Left renal pelvis (tissue), 4 donors: ENCODE measurements around the gene GRIK2. TPM values are rescaled to one million over a fixed set of nuclear protein-coding genes. Genes with fewer than 3 reads are reported as not detected.

Experiments
- DNase-seq, 4 donors: peaks; one replicate each; pipeline ENCODE4 v3.0.0-alpha.2; 2013; ENCODE audit warnings: low read depth in 4 of 4, low spot score in 3 of 4
- polyA plus RNA-seq, 4 donors: library from polyadenylated mRNA; unstranded; fragments of 120-200 nt; gene quantifications; one replicate each; pipeline ENCODE4 v1.2.1, GENCODE V29; 2013; ENCODE audit not compliant: insufficient read length in 4 of 4

Gene GRIK2
- polyA plus RNA-seq, 4 donors, result 1.3 to 18.0 (median 14.9) TPM

- no peak for DNase-seq
Measured at GRCh38 chr6:101840100-101840499, 446.6 kb downstream of the GRIK2 start.

GRCh38 chr6:101845172-101845571, 451.7 kb downstream of the GRIK2 start:
- DNase-seq, result no peak

- DNase-seq, result no peak
Measured at GRCh38 chr6:101845621-101846020, 452.1 kb downstream of the GRIK2 start.

GRCh38 chr6:101847690-101848089, 454.2 kb downstream of the GRIK2 start:
- DNase-seq, result no peak

GRCh38 chr6:101851911-101852310, 458.4 kb downstream of the GRIK2 start:
- DNase-seq, result no peak

GRCh38 chr6:101853231-101854085, 459.9 kb downstream of the GRIK2 start:
- DNase-seq, result no peak

GRCh38 chr6:101876431-101876830, 482.9 kb downstream of the GRIK2 start:
- DNase-seq, result no peak

- DNase-seq, result no peak
Measured at GRCh38 chr6:101878554-101879276, 485.2 kb downstream of the GRIK2 start.

- DNase-seq, result no peak
Measured at GRCh38 chr6:101879782-101880181, 486.3 kb downstream of the GRIK2 start.

- no peak for DNase-seq
Measured at GRCh38 chr6:101883505-101883904, 490.0 kb downstream of the GRIK2 start.

- DNase-seq, result no peak
Measured at GRCh38 chr6:101887532-101887931, 494.0 kb downstream of the GRIK2 start.

- no peak for DNase-seq
Measured at GRCh38 chr6:101907356-101908217, 514.1 kb downstream of the GRIK2 start.

- DNase-seq, result no peak
Measured at GRCh38 chr6:101909366-101909765, 515.9 kb downstream of the GRIK2 start.

GRCh38 chr6:101912311-101912710, 518.8 kb downstream of the GRIK2 start:
- no peak for DNase-seq

GRCh38 chr6:101918471-101918870, 525.0 kb downstream of the GRIK2 start:
- no peak for DNase-seq

GRCh38 chr6:101921829-101922450, 528.4 kb downstream of the GRIK2 start:
- no peak for DNase-seq

- no peak for DNase-seq
Measured at GRCh38 chr6:101926149-101926925, 532.8 kb downstream of the GRIK2 start.

GRCh38 chr6:101931766-101932165, 538.3 kb downstream of the GRIK2 start:
- DNase-seq, result no peak

- DNase-seq, result no peak
Measured at GRCh38 chr6:101932704-101933103, 539.2 kb downstream of the GRIK2 start.

GRCh38 chr6:101935732-101936131, 542.2 kb downstream of the GRIK2 start:
- no peak for DNase-seq
